Measurements from ENCODE around the gene DCBLD1. TPM values are rescaled to one million over a fixed set of nuclear protein-coding genes. Genes with fewer than 3 reads are reported as not detected.

DCBLD1 gene
- total RNA-seq, 1 experiment from 2014 or later, result 28.2 TPM

DNA sequence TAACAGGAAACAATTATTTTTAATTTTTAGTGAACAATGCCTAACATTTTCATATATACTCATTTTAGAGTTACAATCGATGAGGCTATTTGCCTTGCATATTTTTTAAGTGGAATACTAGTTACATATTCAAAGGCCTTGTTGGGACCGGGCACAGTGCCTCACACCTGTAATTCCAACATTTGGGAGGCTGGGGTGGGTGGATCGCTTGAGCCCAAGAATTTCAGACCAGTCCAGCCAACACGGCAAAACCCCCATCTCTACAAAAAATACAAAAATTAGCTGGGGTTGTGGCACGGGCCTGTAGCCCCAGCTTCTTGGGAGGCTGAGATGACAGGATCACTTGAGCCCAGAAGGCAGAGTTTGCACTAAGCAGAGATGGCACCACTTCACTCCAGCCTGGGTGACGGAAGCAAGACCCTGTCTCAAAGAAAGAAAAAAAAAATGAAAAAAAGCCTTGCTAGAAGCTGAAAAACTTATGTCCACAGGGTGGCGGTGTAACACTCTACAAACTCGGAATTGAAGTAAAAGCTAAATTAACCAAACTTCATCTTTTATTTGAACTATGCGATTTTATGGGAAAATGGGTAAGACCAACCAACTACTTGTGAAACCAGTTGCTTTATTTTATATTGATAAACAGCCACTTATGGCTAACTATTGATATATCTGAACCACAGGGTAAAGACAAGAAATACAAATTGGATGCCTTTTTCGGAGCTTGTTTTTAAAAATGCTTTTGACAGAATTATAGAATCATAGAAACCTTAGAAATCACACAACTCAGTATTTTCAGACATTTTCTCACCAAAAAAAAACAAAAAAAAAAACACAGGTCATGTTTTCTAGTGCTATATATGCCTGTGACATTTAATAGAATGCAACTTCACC is 32.7 kb upstream of the DCBLD1 start:
- TF ChIP-seq, protein P1, sequence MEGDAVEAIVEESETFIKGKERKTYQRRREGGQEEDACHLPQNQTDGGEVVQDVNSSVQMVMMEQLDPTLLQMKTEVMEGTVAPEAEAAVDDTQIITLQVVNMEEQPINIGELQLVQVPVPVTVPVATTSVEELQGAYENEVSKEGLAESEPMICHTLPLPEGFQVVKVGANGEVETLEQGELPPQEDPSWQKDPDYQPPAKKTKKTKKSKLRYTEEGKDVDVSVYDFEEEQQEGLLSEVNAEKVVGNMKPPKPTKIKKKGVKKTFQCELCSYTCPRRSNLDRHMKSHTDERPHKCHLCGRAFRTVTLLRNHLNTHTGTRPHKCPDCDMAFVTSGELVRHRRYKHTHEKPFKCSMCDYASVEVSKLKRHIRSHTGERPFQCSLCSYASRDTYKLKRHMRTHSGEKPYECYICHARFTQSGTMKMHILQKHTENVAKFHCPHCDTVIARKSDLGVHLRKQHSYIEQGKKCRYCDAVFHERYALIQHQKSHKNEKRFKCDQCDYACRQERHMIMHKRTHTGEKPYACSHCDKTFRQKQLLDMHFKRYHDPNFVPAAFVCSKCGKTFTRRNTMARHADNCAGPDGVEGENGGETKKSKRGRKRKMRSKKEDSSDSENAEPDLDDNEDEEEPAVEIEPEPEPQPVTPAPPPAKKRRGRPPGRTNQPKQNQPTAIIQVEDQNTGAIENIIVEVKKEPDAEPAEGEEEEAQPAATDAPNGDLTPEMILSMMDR (IDR thresholded peaks at IDR 0.05; ENCODE audit: unreplicated experiment), result peak; percentile 72
- CTCF ChIA-PET, result interaction anchor here (0.5 to 1.8 kb wide), 16 partner anchors 9 to 380 kb away, joined by 3 to 18 read pairs (median 4); partner anchors contain the start of genes GOPC and ROS1
- BruUV-seq (replicated peaks), result no TSS peak
- H3K27me3 Mint-ChIP-seq (ENCODE audit: unreplicated experiment), result no peaks in the 10 kb centered on the region
- no peaks in the 10 kb centered on the region for H3K36me3 Mint-ChIP-seq (ENCODE audit: insufficient read depth, unreplicated experiment)
- peak; percentile 70 for DNase-seq
- no peak overlapping the region for H3K4me3 Mint-ChIP-seq (ENCODE audit: low read depth, unreplicated experiment)
- H3K9me3 Mint-ChIP-seq (ENCODE audit: low read depth, unreplicated experiment), result peaks cover 2% of the 10 kb centered on the region
- peak overlapping the region; percentile 33 for H3K27ac Mint-ChIP-seq (ENCODE audit: unreplicated experiment)
- intact Hi-C loops (cut with micrococcal nuclease; ENCODE audit: unreplicated experiment), result loop anchor here (1.0 to 5.0 kb wide), 6 partner anchors 25 to 155 kb away; partner anchors contain the start of genes DCBLD1 and ROS1
- peaks cover 41% of the 10 kb centered on the region for H3K4me1 Mint-ChIP-seq (ENCODE audit: low read depth, unreplicated experiment)

DNA sequence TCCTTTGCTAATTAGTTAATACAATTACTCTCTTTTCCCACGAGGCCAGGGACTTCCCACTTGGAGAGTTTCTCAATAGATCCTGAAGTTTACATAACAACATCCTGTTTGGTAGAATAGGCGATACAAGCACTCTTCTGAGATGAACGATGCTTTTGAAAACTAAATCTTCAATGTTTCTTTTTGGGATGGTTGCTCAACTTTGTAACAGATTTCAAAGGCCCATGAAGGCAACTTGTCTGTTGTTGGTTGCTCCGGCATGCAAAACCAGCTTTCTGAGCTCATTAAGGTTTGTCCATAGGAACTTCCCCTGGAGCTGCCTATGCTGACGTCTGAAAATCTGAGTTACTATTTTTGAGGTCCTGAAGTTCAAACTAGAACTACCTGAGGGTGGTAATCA is 30.8 kb upstream of the DCBLD1 start:
- Mint-ChIP-seq H3K36me3 (ENCODE audit: insufficient read depth, unreplicated experiment) (no peaks in the 10 kb centered on the region), H3K9me3 (ENCODE audit: low read depth, unreplicated experiment) (no peaks in the 10 kb centered on the region), H3K27me3 (ENCODE audit: unreplicated experiment) (no peaks in the 10 kb centered on the region), H3K4me3 (ENCODE audit: low read depth, unreplicated experiment) (no peak overlapping the region), H3K4me1 (ENCODE audit: low read depth, unreplicated experiment) (peaks cover 45% of the 10 kb centered on the region), H3K27ac (ENCODE audit: unreplicated experiment) (no peak overlapping the region)
- DNase-seq, result no peak
- intact Hi-C loops (cut with micrococcal nuclease; ENCODE audit: unreplicated experiment), result loop anchor here (2.0 kb wide), 1 partner anchor 99 kb away; no protein-coding TSS in a partner anchor
- TF ChIP-seq, protein P1 (IDR thresholded peaks at IDR 0.05; ENCODE audit: unreplicated experiment), result no peak
- BruUV-seq (replicated peaks), result no TSS peak
- CTCF ChIA-PET, result interaction anchor here (0.9 to 1.2 kb wide), 2 partner anchors 30 to 32 kb away, joined by 3 to 8 read pairs; no protein-coding TSS in a partner anchor

DNA sequence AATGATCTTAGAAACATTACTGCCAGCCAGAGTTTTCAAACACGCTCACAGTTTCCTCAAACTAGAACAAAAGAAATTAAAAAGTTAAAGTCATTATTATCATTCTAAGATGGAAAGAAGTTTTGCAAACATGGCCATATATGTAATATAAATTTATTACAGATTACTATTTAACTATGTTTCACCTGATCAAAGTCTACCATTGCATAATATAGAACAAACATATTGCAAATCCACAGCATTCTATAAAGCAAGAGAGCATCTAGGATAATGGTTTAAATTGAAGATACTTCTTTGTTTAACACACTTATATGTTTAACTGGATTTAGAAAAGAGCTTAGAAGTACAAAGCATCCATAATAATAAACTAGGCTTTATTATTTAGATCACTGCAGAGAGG is 26.2 kb upstream of the DCBLD1 start:
- CTCF ChIA-PET, result interaction anchor here (1.2 kb wide), 1 partner anchor 31 kb away, joined by 4 read pairs; the partner anchor contains the start of gene ROS1
- Mint-ChIP-seq H3K4me1 (ENCODE audit: low read depth, unreplicated experiment) (peaks cover 21% of the 10 kb centered on the region), H3K27ac (ENCODE audit: unreplicated experiment) (no peak overlapping the region), H3K4me3 (ENCODE audit: low read depth, unreplicated experiment) (no peak overlapping the region), H3K9me3 (ENCODE audit: low read depth, unreplicated experiment) (no peaks in the 10 kb centered on the region), H3K27me3 (ENCODE audit: unreplicated experiment) (no peaks in the 10 kb centered on the region), H3K36me3 (ENCODE audit: insufficient read depth, unreplicated experiment) (no peaks in the 10 kb centered on the region)
- BruUV-seq (replicated peaks), result no TSS peak
- no peak for DNase-seq
- TF ChIP-seq, protein P1 (IDR thresholded peaks at IDR 0.05; ENCODE audit: unreplicated experiment), result no peak
- intact Hi-C loops (cut with micrococcal nuclease; ENCODE audit: unreplicated experiment), result loop anchor here (5.0 kb wide), 1 partner anchor 36 kb away; no protein-coding TSS in a partner anchor

DNA sequence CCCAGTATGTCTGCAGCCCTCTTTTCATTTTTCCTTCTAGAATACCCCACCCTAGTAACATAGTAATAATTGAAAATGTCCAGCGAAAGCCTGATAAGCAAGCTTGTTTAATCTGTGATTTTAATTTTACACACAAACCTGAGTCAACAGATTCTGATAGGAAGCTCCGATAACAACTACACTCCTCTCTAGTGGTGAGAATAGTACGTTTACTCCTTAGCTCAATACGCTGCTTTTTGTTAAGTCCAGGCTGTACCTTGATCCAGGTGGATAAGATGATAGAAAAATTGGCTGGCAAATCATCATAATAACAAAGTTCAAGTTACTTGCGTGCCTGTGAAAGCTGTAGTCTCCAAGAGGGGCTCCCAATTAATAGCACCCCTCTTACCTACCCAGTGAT is 25.5 kb upstream of the DCBLD1 start:
- Mint-ChIP-seq H3K27ac (ENCODE audit: unreplicated experiment) (no peak overlapping the region), H3K36me3 (ENCODE audit: insufficient read depth, unreplicated experiment) (no peaks in the 10 kb centered on the region), H3K27me3 (ENCODE audit: unreplicated experiment) (no peaks in the 10 kb centered on the region), H3K4me3 (ENCODE audit: low read depth, unreplicated experiment) (no peak overlapping the region), H3K4me1 (ENCODE audit: low read depth, unreplicated experiment) (peaks cover 14% of the 10 kb centered on the region), H3K9me3 (ENCODE audit: low read depth, unreplicated experiment) (no peaks in the 10 kb centered on the region)
- BruUV-seq (replicated peaks), result no TSS peak
- no peak for DNase-seq
- intact Hi-C loops (cut with micrococcal nuclease; ENCODE audit: unreplicated experiment), result loop anchor here (5.0 kb wide), 1 partner anchor 35 kb away; no protein-coding TSS in a partner anchor
- CTCF ChIA-PET, result no interaction called here
- TF ChIP-seq, protein P1 (IDR thresholded peaks at IDR 0.05; ENCODE audit: unreplicated experiment), result no peak

Measured in Calu3 (cell line).